Measurements from ENCODE around the gene CRTC1.

GRCh38 chr19:18798384-18799352 lies 115.2 kb downstream of the CRTC1 start:
- TF ChIP-seq POLR2A (IDR thresholded peaks at IDR 0.05) (no peak), CTCF (IDR thresholded peaks at IDR 0.05 in 8 of 11, conservative IDR thresholded peaks at IDR 0.05 in 3 of 11) (no peak)
